LoVo (cell line): ENCODE measurements around the gene GPX1.

Experiments
- DNase-seq: peaks from one replicate; pipeline ENCODE4 v3.0.0-alpha.2; 2016; ENCODE audit warnings: low spot score

The GPX1 gene

DNA sequence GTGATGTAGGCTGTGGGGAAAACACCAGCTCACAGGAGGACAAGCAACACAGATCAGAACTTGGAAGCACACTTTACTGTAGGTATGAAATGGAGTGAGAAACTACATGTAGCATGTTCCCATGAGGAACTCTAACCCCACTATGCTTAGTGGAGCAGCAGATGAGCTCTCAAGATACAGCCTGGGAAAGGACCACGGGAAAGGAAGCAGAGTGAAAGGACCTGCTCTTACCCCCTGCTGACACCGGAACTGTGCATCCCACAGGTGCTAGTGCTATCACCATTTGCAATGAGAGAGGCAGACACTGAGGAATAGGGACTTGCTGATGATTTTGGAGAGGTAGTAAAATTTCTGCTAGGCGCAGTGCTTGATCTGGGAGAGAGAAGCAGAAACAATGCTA lies 46.9 kb downstream of the GPX1 start:
- DNase-seq = no peak

DNA sequence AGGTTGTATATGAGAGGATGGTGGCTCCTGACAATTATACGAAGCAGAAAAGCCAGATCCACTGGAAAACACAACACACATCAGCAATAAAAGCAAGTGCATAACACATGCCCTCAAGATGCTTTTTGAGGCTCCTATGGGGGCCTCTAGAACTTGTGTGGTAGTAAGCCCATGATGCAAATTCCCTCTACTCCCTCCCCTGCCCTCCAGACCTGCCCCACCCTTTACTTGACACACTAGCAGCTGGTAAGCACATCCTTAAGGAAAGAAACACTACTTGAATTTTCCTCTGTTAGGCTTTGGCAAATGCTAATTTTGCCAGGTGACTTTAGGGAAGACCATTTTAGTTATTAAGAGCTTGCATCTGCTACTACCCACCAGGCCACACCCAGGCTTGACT lies 47.5 kb downstream of the GPX1 start:
- DNase-seq = no peak
